ENCODE measurements around the gene KIAA0825. TPM values are rescaled to one million over a fixed set of nuclear protein-coding genes. Genes with fewer than 3 reads are reported as not detected.

The KIAA0825 gene
- polyA plus RNA-seq, 1 donor from 2014 or later = 5.1 TPM

DNA sequence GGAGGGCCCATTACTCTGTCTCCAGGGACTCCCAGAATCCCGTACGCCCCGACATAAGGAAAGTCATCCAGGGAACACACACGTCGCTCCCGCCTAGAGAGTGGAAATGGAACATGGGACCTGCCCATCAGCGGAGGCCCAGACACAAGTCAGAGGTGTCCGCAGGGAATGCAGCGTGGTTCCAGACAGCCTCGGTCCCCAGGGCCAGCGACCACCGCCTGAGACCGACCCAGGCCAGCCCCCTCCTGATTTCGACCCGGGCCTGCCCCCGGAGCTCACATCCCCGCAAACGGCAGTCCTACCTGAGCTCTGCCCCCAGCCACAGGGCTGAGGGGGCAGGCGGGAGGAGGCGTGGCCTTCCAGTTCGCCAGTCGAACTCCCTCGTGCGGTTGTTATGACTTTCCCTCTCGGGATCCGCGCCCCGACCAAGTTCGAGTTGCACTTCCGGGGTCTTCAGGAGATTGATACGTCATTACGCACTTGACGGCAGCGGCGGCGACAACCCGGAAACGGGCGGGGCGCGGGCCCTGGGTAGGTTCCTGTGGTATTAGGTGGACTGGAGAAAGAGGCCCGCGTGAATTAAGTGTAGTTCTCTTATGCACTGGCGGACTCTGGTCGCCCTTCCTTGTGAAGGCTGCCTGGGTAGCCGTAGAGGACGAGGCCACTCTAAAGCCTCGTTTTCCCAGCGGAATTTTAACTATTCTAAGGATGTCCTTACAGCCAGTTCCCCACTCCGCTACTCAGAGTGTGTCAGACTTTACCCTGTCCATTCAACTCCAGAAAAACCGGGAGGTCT, 507.0 kb downstream of the KIAA0825 start:
- peaks cover under 1% of the 10 kb centered on the region for H3K9me3 ChIP-seq (ENCODE audit: low read length)
- TF ChIP-seq REST (IDR thresholded peaks at IDR 0.05; ENCODE audit: borderline replicate concordance) = no peak
- TF ChIP-seq RAD21 (conservative IDR thresholded peaks at IDR 0.05) = peak; percentile 54
- TF ChIP-seq TAF1 (IDR thresholded peaks at IDR 0.05; ENCODE audit: low read depth) = no peak
- TF ChIP-seq MXI1 (conservative IDR thresholded peaks at IDR 0.05; ENCODE audit: poor library complexity, severe bottlenecking) = peak; percentile 92
- peak; percentile 70 for TF ChIP-seq SMC3 (conservative IDR thresholded peaks at IDR 0.05; ENCODE audit: poor library complexity)
- TF ChIP-seq, protein P1, sequence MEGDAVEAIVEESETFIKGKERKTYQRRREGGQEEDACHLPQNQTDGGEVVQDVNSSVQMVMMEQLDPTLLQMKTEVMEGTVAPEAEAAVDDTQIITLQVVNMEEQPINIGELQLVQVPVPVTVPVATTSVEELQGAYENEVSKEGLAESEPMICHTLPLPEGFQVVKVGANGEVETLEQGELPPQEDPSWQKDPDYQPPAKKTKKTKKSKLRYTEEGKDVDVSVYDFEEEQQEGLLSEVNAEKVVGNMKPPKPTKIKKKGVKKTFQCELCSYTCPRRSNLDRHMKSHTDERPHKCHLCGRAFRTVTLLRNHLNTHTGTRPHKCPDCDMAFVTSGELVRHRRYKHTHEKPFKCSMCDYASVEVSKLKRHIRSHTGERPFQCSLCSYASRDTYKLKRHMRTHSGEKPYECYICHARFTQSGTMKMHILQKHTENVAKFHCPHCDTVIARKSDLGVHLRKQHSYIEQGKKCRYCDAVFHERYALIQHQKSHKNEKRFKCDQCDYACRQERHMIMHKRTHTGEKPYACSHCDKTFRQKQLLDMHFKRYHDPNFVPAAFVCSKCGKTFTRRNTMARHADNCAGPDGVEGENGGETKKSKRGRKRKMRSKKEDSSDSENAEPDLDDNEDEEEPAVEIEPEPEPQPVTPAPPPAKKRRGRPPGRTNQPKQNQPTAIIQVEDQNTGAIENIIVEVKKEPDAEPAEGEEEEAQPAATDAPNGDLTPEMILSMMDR (IDR thresholded peaks at IDR 0.05; ENCODE audit: poor library complexity, severe bottlenecking) = peak; percentile 46
- TF ChIP-seq EP300 (conservative IDR thresholded peaks at IDR 0.05; ENCODE audit: poor library complexity, severe bottlenecking) = peak; percentile 63
- TF ChIP-seq POLR2AphosphoS5 (IDR thresholded peaks at IDR 0.05) = peak; percentile 67
- no peak for TF ChIP-seq EZH2 (IDR thresholded peaks at IDR 0.05; ENCODE audit: borderline replicate concordance, insufficient read depth, low read length, poor library complexity, severe bottlenecking)
- H3K4me3 ChIP-seq (ENCODE audit: low read length) = peak overlapping the region; percentile 93
- peak overlapping the region; percentile 80 for H2AFZ ChIP-seq (ENCODE audit: low read depth, low read length)
- H3K27ac ChIP-seq (ENCODE audit: low read length) = peak overlapping the region; percentile 64
- peaks cover 1% of the 10 kb centered on the region for H3K79me2 ChIP-seq (replicated peaks; ENCODE audit: insufficient read depth, low read length)
- H3K27me3 ChIP-seq (ENCODE audit: insufficient read depth, low read depth, low read length) = no peaks in the 10 kb centered on the region
- H4K20me1 ChIP-seq (ENCODE audit: insufficient read depth) = no peaks in the 10 kb centered on the region
- peak overlapping the region; percentile 79 for H3K4me2 ChIP-seq (ENCODE audit: low read length)
- H3K36me3 ChIP-seq (ENCODE audit: insufficient read depth, low read length) = no peaks in the 10 kb centered on the region
- H3K9me2 ChIP-seq (ENCODE audit: insufficient read depth, low read length) = no peaks in the 10 kb centered on the region
- H3F3A ChIP-seq (ENCODE audit: insufficient read depth, low read length, poor library complexity, severe bottlenecking) = no peaks in the 10 kb centered on the region
- H3K9ac ChIP-seq (ENCODE audit: low read length) = peak overlapping the region; percentile 74

DNA sequence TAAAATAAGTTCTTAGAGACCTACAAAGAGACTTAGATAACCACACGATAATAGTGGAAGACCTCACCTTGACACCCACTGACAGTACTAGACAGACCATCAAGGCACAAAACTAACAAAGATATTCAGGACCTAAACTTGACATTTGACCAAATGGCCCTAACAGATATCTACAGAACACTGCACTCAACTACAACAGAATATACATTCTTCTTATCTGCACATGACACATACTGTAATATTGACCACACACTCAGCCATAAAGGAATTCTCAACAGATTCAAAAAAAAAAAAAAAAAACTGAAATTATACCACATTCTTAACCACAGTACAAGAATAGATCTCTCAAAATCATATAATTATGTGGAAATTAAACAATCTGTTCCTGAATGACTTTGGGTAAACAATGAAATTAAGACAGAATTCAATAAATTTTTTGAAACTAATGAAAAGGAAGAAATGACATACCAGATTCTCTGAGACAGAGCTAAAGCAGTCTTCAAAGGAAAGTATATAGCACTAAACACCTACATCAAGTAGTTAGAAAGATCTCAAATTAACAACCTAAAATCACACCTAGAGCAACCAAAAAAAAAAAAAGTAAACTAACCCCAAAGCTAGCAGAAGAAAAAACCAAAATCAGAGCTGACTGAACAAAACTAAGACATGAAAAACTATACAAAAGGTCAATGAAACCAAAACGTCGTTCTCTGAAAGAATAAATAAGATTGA, 514.7 kb downstream of the KIAA0825 start:
- Histone ChIP-seq H3K4me2 (ENCODE audit: low read length) (no peak overlapping the region), H2AFZ (ENCODE audit: low read depth, low read length) (no peak overlapping the region), H3K79me2 (replicated peaks; ENCODE audit: insufficient read depth, low read length) (peaks cover 11% of the 10 kb centered on the region), H3K9me2 (ENCODE audit: insufficient read depth, low read length) (no peaks in the 10 kb centered on the region), H3K27ac (ENCODE audit: low read length) (no peak overlapping the region), H3K9me3 (ENCODE audit: low read length) (peaks cover 10% of the 10 kb centered on the region), H3K4me3 (ENCODE audit: low read length) (no peak overlapping the region), H3K36me3 (ENCODE audit: insufficient read depth, low read length) (no peaks in the 10 kb centered on the region), H4K20me1 (ENCODE audit: insufficient read depth) (no peaks in the 10 kb centered on the region), H3K27me3 (ENCODE audit: insufficient read depth, low read depth, low read length) (no peaks in the 10 kb centered on the region), H3K9ac (ENCODE audit: low read length) (no peak overlapping the region), H3F3A (ENCODE audit: insufficient read depth, low read length, poor library complexity, severe bottlenecking) (no peaks in the 10 kb centered on the region)
- TF ChIP-seq RAD21 (conservative IDR thresholded peaks at IDR 0.05) (no peak), REST (IDR thresholded peaks at IDR 0.05; ENCODE audit: borderline replicate concordance) (no peak), EP300 (conservative IDR thresholded peaks at IDR 0.05; ENCODE audit: poor library complexity, severe bottlenecking) (no peak), TAF1 (IDR thresholded peaks at IDR 0.05; ENCODE audit: low read depth) (no peak), POLR2AphosphoS5 (IDR thresholded peaks at IDR 0.05) (no peak), EZH2 (IDR thresholded peaks at IDR 0.05; ENCODE audit: borderline replicate concordance, insufficient read depth, low read length, poor library complexity, severe bottlenecking) (no peak), MXI1 (conservative IDR thresholded peaks at IDR 0.05; ENCODE audit: poor library complexity, severe bottlenecking) (no peak), SMC3 (conservative IDR thresholded peaks at IDR 0.05; ENCODE audit: poor library complexity) (no peak)
- TF ChIP-seq, protein P1 (IDR thresholded peaks at IDR 0.05; ENCODE audit: poor library complexity, severe bottlenecking) = no peak
